Measurements from ENCODE around the gene NR2C1. TPM values are rescaled to one million over a fixed set of nuclear protein-coding genes. Genes with fewer than 3 reads are reported as not detected.

Gene NR2C1
- total RNA-seq, 3 donors from 2014 or later (not counting 1 experiment from before 2014, with no cell fraction given): 41.4 to 58.5 (median 46.9) TPM

GRCh38 chr12:94973221-94973620, 100.2 kb downstream of the NR2C1 start:
- no peak for TF ChIP-seq CTCF (IDR thresholded peaks at IDR 0.05)
- WGBS (ENCODE audit: insufficient coverage): 93% methylated on average over 4 of the region's 5 CpGs
- Histone ChIP-seq H3K36me3 (ENCODE audit: control insufficient read depth, insufficient read depth, low read length) (peaks cover 7% of the 10 kb centered on the region), H3K27me3 (ENCODE audit: control insufficient read depth, insufficient read depth, low read length) (no peaks in the 10 kb centered on the region), H3K27ac (ENCODE audit: low read length) (no peak overlapping the region), H3K4me3 (ENCODE audit: low read length) (no peak overlapping the region), H3K4me1 (ENCODE audit: control insufficient read depth, insufficient read depth, low read length) (peaks cover 3% of the 10 kb centered on the region), H3K9me3 (ENCODE audit: control insufficient read depth, insufficient read depth, low read length) (no peaks in the 10 kb centered on the region)
- intact Hi-C loops (cut with micrococcal nuclease): no loop called here
- Mint-ChIP-seq H3K4me3 (no peak overlapping the region), H3K36me3 (no peaks in the 10 kb centered on the region), H3K27ac (peak overlapping the region in 1 of 2 donors; percentile 2), H3K9me3 (no peaks in the 10 kb centered on the region), H3K4me1 (peaks cover 24 to 25% of the 10 kb centered on the region in 2 donors), H3K27me3 (ENCODE audit: low read depth in 2 of 2) (no peaks in the 10 kb centered on the region)
- no peak for ATAC-seq
- DNase-seq: no peak

GRCh38 chr12:94972795-94973194, 100.6 kb downstream of the NR2C1 start:
- Histone ChIP-seq H3K27me3 (ENCODE audit: control insufficient read depth, insufficient read depth, low read length) (no peaks in the 10 kb centered on the region), H3K4me1 (ENCODE audit: control insufficient read depth, insufficient read depth, low read length) (peaks cover 3% of the 10 kb centered on the region), H3K9me3 (ENCODE audit: control insufficient read depth, insufficient read depth, low read length) (no peaks in the 10 kb centered on the region), H3K36me3 (ENCODE audit: control insufficient read depth, insufficient read depth, low read length) (peaks cover 7% of the 10 kb centered on the region), H3K4me3 (ENCODE audit: low read length) (no peak overlapping the region), H3K27ac (ENCODE audit: low read length) (no peak overlapping the region)
- DNase-seq (no peak), ATAC-seq (no peak)
- WGBS (ENCODE audit: insufficient coverage): 96% methylated on average over 2 of the region's 2 CpGs
- no peaks in the 10 kb centered on the region for H3K9me3 Mint-ChIP-seq
- H3K36me3 Mint-ChIP-seq: no peaks in the 10 kb centered on the region
- peaks cover 20 to 21% of the 10 kb centered on the region in 2 donors for H3K4me1 Mint-ChIP-seq
- peak overlapping the region in 1 of 2 donors; percentile 2 for H3K27ac Mint-ChIP-seq
- intact Hi-C loops (cut with micrococcal nuclease): no loop called here
- TF ChIP-seq CTCF (IDR thresholded peaks at IDR 0.05): no peak
- no peaks in the 10 kb centered on the region for H3K27me3 Mint-ChIP-seq (ENCODE audit: low read depth in 2 of 2)
- H3K4me3 Mint-ChIP-seq: no peak overlapping the region

- Mint-ChIP-seq H3K27ac (peak overlapping the region in 1 of 2 donors; percentile 68), H3K9me3 (no peaks in the 10 kb centered on the region), H3K36me3 (no peaks in the 10 kb centered on the region), H3K4me3 (no peak overlapping the region), H3K27me3 (ENCODE audit: low read depth in 2 of 2) (no peaks in the 10 kb centered on the region), H3K4me1 (peaks cover 17 to 18% of the 10 kb centered on the region in 2 donors)
- DNase-seq (no peak), ATAC-seq (no peak)
- Histone ChIP-seq H3K9me3 (ENCODE audit: control insufficient read depth, insufficient read depth, low read length) (no peaks in the 10 kb centered on the region), H3K27me3 (ENCODE audit: control insufficient read depth, insufficient read depth, low read length) (no peaks in the 10 kb centered on the region), H3K36me3 (ENCODE audit: control insufficient read depth, insufficient read depth, low read length) (peaks cover 7% of the 10 kb centered on the region), H3K4me1 (ENCODE audit: control insufficient read depth, insufficient read depth, low read length) (no peaks in the 10 kb centered on the region), H3K4me3 (ENCODE audit: low read length) (no peak overlapping the region), H3K27ac (ENCODE audit: low read length) (no peak overlapping the region)
- 96% methylated on average over 2 of the region's 2 CpGs for WGBS (ENCODE audit: insufficient coverage)
- no peak for TF ChIP-seq CTCF (IDR thresholded peaks at IDR 0.05)
- intact Hi-C loops (cut with micrococcal nuclease): no loop called here
Observed at GRCh38 chr12:94971923-94972322, 101.5 kb downstream of the NR2C1 start.

GRCh38 chr12:94970560-94970959, 102.9 kb downstream of the NR2C1 start:
- H3K4me1 Mint-ChIP-seq: peaks cover 8 to 15% of the 10 kb centered on the region in 2 donors

More at GRCh38 chr12:94970560-94970959, 102.9 kb downstream of the NR2C1 start:
- Histone ChIP-seq H3K4me1 (ENCODE audit: control insufficient read depth, insufficient read depth, low read length) (no peaks in the 10 kb centered on the region), H3K27ac (ENCODE audit: low read length) (no peak overlapping the region), H3K27me3 (ENCODE audit: control insufficient read depth, insufficient read depth, low read length) (no peaks in the 10 kb centered on the region), H3K4me3 (ENCODE audit: low read length) (no peak overlapping the region), H3K9me3 (ENCODE audit: control insufficient read depth, insufficient read depth, low read length) (no peaks in the 10 kb centered on the region), H3K36me3 (ENCODE audit: control insufficient read depth, insufficient read depth, low read length) (peaks cover 7% of the 10 kb centered on the region)
- Mint-ChIP-seq H3K27me3 (ENCODE audit: low read depth in 2 of 2) (no peaks in the 10 kb centered on the region), H3K27ac (no peak overlapping the region), H3K36me3 (no peaks in the 10 kb centered on the region), H3K4me3 (no peak overlapping the region), H3K9me3 (no peaks in the 10 kb centered on the region)
- no peak for TF ChIP-seq CTCF (IDR thresholded peaks at IDR 0.05)
- DNase-seq: no peak
- intact Hi-C loops (cut with micrococcal nuclease): no loop called here
- WGBS (ENCODE audit: insufficient coverage): no CpG with 5 or more reads among the region's 1 CpG
- ATAC-seq: no peak

All from natural killer cell (primary cell).